IMR-90 (cell line): ENCODE data around the gene SYNE1. TPM values are rescaled to one million over a fixed set of nuclear protein-coding genes. Genes with fewer than 3 reads are reported as not detected.

Source experiments
- ATAC-seq: fragments of 200-7000 bp; cut with Tn5 transposase; 2 replicates; pipeline ENCODE4 v1.9.1; 2020; ENCODE audit warnings: low read depth, mild to moderate bottlenecking, moderate library complexity
- BruUV-seq: library from RNA; stranded (reverse); fragments of 400-500 nt; replicated peaks from 2 replicates; lab custom pipeline; 2021; lab: Mats Ljungman, UMichigan
- CTCF ChIA-PET: fragments of 300-600 bp; formaldehyde crosslinking; extraction: SDS; loops from one replicate; lab custom pipeline; 2021; ENCODE audit warnings: antibody characterized with exemption; lab: Yijun Ruan, JAX
- POLR2A ChIA-PET: fragments of 300-600 bp; sonication (Branson Sonifier 250); formaldehyde crosslinking; loops from one replicate; lab custom pipeline; 2022; ENCODE audit warnings: antibody characterized with exemption; ENCODE audit not compliant: unreplicated experiment; lab: Charles Lee
- DNase-seq: peaks from one replicate; pipeline ENCODE4 v3.0.0; 2013
- H2AFZ ChIP-seq: replicated peaks from 2 replicates; pipeline ENCODE3; 2013; ENCODE audit warnings: low read length, mild to moderate bottlenecking; ENCODE audit not compliant: poor library complexity
- H2AK5ac ChIP-seq: 2 replicates; pipeline ENCODE4 v1.6.1; 2013; ENCODE audit warnings: low read depth, low read length, inconsistent platforms
- H2AK9ac ChIP-seq: replicated peaks from 2 replicates; pipeline ENCODE3; 2013; ENCODE audit warnings: mild to moderate bottlenecking, low read depth, low read length, moderate library complexity; ENCODE audit not compliant: poor library complexity
- H2BK120ac ChIP-seq: 2 replicates; pipeline ENCODE4 v1.6.1; 2013; ENCODE audit warnings: low read depth, low read length, inconsistent platforms
- H2BK15ac ChIP-seq: 3 replicates; pipeline ENCODE4 v1.6.1; 2013; ENCODE audit warnings: low read depth, low read length, inconsistent platforms
- H2BK20ac ChIP-seq: 2 replicates; pipeline ENCODE4 v1.6.1; 2013; ENCODE audit warnings: low read depth, mild to moderate bottlenecking, inconsistent platforms, low read length, moderate library complexity
- H2BK5ac ChIP-seq: 2 replicates; pipeline ENCODE4 v1.6.1; 2013; ENCODE audit warnings: mild to moderate bottlenecking, low read depth, low read length, inconsistent platforms; ENCODE audit not compliant: poor library complexity, severe bottlenecking
- H3K14ac ChIP-seq: replicated peaks from 2 replicates; pipeline ENCODE4 v1.6.1; 2013; ENCODE audit warnings: low read depth, low read length, inconsistent platforms
- H3K18ac ChIP-seq: 2 replicates; pipeline ENCODE4 v1.6.1; 2013; ENCODE audit warnings: low read depth, low read length, control low read depth
- H3K23ac ChIP-seq: 2 replicates; pipeline ENCODE4 v1.6.1; 2013; ENCODE audit warnings: low read depth, low read length, inconsistent platforms
- H3K27ac ChIP-seq: 2 replicates; pipeline ENCODE4 v1.5.1; 2013; ENCODE audit warnings: mild to moderate bottlenecking, control low read depth, low read length; ENCODE audit not compliant: insufficient read depth
- H3K27me3 ChIP-seq: 2 replicates; pipeline ENCODE4 v1.6.1; 2013; ENCODE audit warnings: low read length; ENCODE audit not compliant: control insufficient read depth, insufficient read depth
- H3K36me3 ChIP-seq: 2 replicates; pipeline ENCODE4 v1.6.1; 2013; ENCODE audit warnings: low read length, mixed read lengths; ENCODE audit not compliant: control insufficient read depth, insufficient read depth
- H3K4ac ChIP-seq: 2 replicates; pipeline ENCODE4 v1.6.1; 2013; ENCODE audit warnings: low read depth, low read length, inconsistent platforms
- H3K4me1 ChIP-seq: 2 replicates; pipeline ENCODE4 v1.6.1; 2013; ENCODE audit warnings: low read length, mixed read lengths; ENCODE audit not compliant: control insufficient read depth, insufficient read depth
- H3K4me2 ChIP-seq: 2 replicates; pipeline ENCODE4 v1.6.1; 2013; ENCODE audit warnings: low read depth, mild to moderate bottlenecking, control low read depth, low read length, moderate library complexity
- H3K4me3 ChIP-seq: 2 replicates; pipeline ENCODE4 v1.5.1; 2013; ENCODE audit warnings: low read depth, mild to moderate bottlenecking, control low read depth, low read length, moderate library complexity; ENCODE audit not compliant: insufficient read depth
- H3K56ac ChIP-seq: 2 replicates; pipeline ENCODE4 v1.6.1; 2013; ENCODE audit warnings: low read length, inconsistent platforms; ENCODE audit not compliant: insufficient read depth; ENCODE audit errors: extremely low read depth
- H3K79me1 ChIP-seq, 2 experiments: 2 replicates each; pipeline ENCODE4 v1.6.1; 2013; ENCODE audit warnings: low read length in 2 of 2, inconsistent platforms in 1 of 2, low read depth in 1 of 2
- H3K9ac ChIP-seq: 2 replicates; pipeline ENCODE4 v1.6.1; 2013; ENCODE audit warnings: low read depth, low read length, control low read depth
- H3K9me1 ChIP-seq: 2 replicates; pipeline ENCODE4 v1.6.1; 2013; ENCODE audit warnings: low read length, inconsistent platforms; ENCODE audit not compliant: insufficient read depth
- H3K9me3 ChIP-seq: 2 replicates; pipeline ENCODE4 v1.6.1; 2013; ENCODE audit warnings: low read length; ENCODE audit not compliant: control insufficient read depth, insufficient read depth
- H4K20me1 ChIP-seq: 2 replicates; pipeline ENCODE4 v1.6.1; 2013; ENCODE audit warnings: low read length, inconsistent platforms; ENCODE audit not compliant: insufficient read depth
- H4K5ac ChIP-seq: 2 replicates; pipeline ENCODE4 v1.6.1; 2013; ENCODE audit warnings: mild to moderate bottlenecking, low read depth, low read length, control low read depth
- H4K8ac ChIP-seq, 2 experiments: 2 replicates each; pipeline ENCODE4 v1.6.1; 2013; ENCODE audit warnings: low read depth in 2 of 2, low read length in 2 of 2, control low read depth in 1 of 2, inconsistent platforms in 1 of 2
- H4K91ac ChIP-seq: 2 replicates; pipeline ENCODE4 v1.6.1; 2013; ENCODE audit warnings: low read depth, low read length, inconsistent platforms; ENCODE audit not compliant: insufficient read depth
- BHLHE40 ChIP-seq: fragments of 150-350 bp; IDR thresholded peaks from 2 replicates; pipeline ENCODE4 v1.6.1; 2016; ENCODE audit warnings: mild to moderate bottlenecking, low read depth, low read length
- CEBPB ChIP-seq: IDR thresholded peaks from 2 replicates; pipeline ENCODE4 v1.6.1; 2012; ENCODE audit warnings: low read depth, low read length, improper control_type of control experiment
- MXI1 ChIP-seq: IDR thresholded peaks from 2 replicates; pipeline ENCODE4 v1.6.1; 2012; ENCODE audit warnings: low read depth, mild to moderate bottlenecking, low read length, moderate library complexity, borderline replicate concordance
- POLR2A ChIP-seq: IDR thresholded peaks from 2 replicates; pipeline ENCODE4 v1.6.1; 2012; ENCODE audit warnings: mild to moderate bottlenecking, low read depth, low read length
- RAD21 ChIP-seq: IDR thresholded peaks from 2 replicates; pipeline ENCODE4 v1.6.1; 2012; ENCODE audit warnings: low read length, improper control_type of control experiment
- RCOR1 ChIP-seq: IDR thresholded peaks from 2 replicates; pipeline ENCODE4 v1.6.1; 2012; ENCODE audit warnings: mild to moderate bottlenecking, low read length, improper control_type of control experiment; ENCODE audit not compliant: insufficient replicate concordance
- RFX5 ChIP-seq: IDR thresholded peaks from 2 replicates; pipeline ENCODE4 v1.8.0; 2012; ENCODE audit warnings: low read depth, mild to moderate bottlenecking, low read length, moderate library complexity
- SMC3 ChIP-seq: fragments of 150-350 bp; IDR thresholded peaks from 2 replicates; pipeline ENCODE4 v1.6.1; 2016; ENCODE audit warnings: low read depth, mild to moderate bottlenecking, antibody characterized with exemption, low read length, moderate library complexity
- WGBS, 2 experiments: methylation state at CpG; one replicate each; pipeline versions ENCODE4 v1.1.5 to v1.1.7; 2013; ENCODE audit warnings: missing lambda C conversion rate in 2 of 2; ENCODE audit not compliant: insufficient read length in 1 of 2; ENCODE audit errors: extremely low coverage in 2 of 2; 5-methylcytosine and 5-hydroxymethylcytosine counted together
- dilution Hi-C: fragments of 300-500 bp; cut with HindIII; formaldehyde crosslinking; loops from one replicate; pipeline ENCODE4 v1.14.3; 2018; ENCODE audit warnings: low sequenced_read_pairs; ENCODE audit not compliant: unreplicated experiment
- in situ Hi-C: fragments of 300-500 bp; cut with MboI; formaldehyde crosslinking; loops from 3 replicates; pipeline ENCODE4 v1.14.3; 2019; ENCODE audit warnings: low sequenced_read_pairs, inconsistent platforms, mixed read lengths
- intact Hi-C: fragments of 100-400 bp; cut with micrococcal nuclease; formaldehyde crosslinking; loops from 2 replicates; pipeline ENCODE4 v1.10.0; 2022
- polyA plus RNA-seq, 3 experiments: library from polyadenylated mRNA; depleted of rRNA; stranded (reverse); fragments of >200 nt; gene quantifications; 2 replicates each; pipeline ENCODE4 v1.2.3, GENCODE V29; 2012; ENCODE audit warnings: low replicate concordance in 1 of 3
- total RNA-seq: library from RNA; depleted of rRNA; stranded (reverse); fragments of >200 nt; gene quantifications from 2 replicates; pipeline ENCODE4 v1.2.3, GENCODE V29; 2012
- TF ChIP-seq, protein P1 (sequence below): fragments of 150-350 bp; IDR thresholded peaks from 2 replicates; pipeline ENCODE4 v1.6.1; 2017; ENCODE audit warnings: mild to moderate bottlenecking, antibody characterized with exemption, low read length, low read depth
- TF ChIP-seq, protein P2 (sequence below): fragments of 150-350 bp; IDR thresholded peaks from 2 replicates; pipeline ENCODE4 v1.6.1; 2016; ENCODE audit warnings: low read depth, mild to moderate bottlenecking, low read length, moderate library complexity, borderline replicate concordance

Gene SYNE1
- total and polyA plus RNA-seq, 2 of the 4 experiments (the other 2 are of a cell fraction), result 34.1 to 159 TPM

DNA sequence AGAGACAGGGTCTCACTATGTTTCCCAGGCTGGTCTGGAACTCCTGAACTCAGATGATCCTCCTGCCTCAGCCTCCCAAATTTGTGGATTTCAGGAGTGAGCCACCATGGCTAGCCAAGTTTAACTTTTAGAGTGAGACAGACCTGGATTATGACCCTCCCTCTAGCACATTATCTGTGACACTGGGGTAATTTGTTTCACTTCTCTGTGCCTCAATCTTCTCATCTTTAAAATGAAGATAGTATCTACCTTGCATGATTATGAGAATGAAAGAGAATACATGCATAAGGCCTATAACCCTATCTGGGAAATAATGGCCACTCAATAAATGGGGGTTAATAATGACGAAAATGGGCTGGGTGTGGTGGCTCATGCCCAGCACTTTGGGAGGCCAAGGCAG is 373.6 kb downstream of the SYNE1 start:
- Histone ChIP-seq H2BK20ac (no peak overlapping the region), H3K79me1 (peaks cover 5 to 8% of the 10 kb centered on the region in 2 experiments; a peak in 2 of 4 replicates), H3K9ac (no peak overlapping the region), H3K23ac (no peak overlapping the region), H2AK9ac (no peak overlapping the region), H3K4me2 (no peak overlapping the region), H4K8ac (no peak overlapping the region), H2BK15ac (no peak overlapping the region), H4K20me1 (no peaks in the 10 kb centered on the region), H2BK5ac (no peak overlapping the region), H3K56ac (no peak overlapping the region), H2BK120ac (no peak overlapping the region), H3K27ac (no peak overlapping the region), H3K36me3 (peaks cover 32% of the 10 kb centered on the region), H3K18ac (no peak overlapping the region), H3K27me3 (no peaks in the 10 kb centered on the region), H3K4ac (no peak overlapping the region), H2AK5ac (no peak overlapping the region), H2AFZ (no peak overlapping the region), H3K4me1 (peaks cover 3% of the 10 kb centered on the region), H3K4me3 (no peak overlapping the region), H3K9me1 (peaks cover 9% of the 10 kb centered on the region; the same call in 1 of the 2 replicates), H4K5ac (no peak overlapping the region), H3K9me3 (no peaks in the 10 kb centered on the region), H4K91ac (no peak overlapping the region), H3K14ac (no peak overlapping the region)
- BruUV-seq, result no TSS peak
- no peak for ATAC-seq
- intact Hi-C loops, result loop anchor here (10.0 kb wide), 1 partner anchor 789 kb away; no protein-coding TSS in a partner anchor
- ChIA-PET POLR2A (no interaction called here), CTCF (no interaction called here)
- dilution Hi-C loops, result no loop called here
- no peak for TF ChIP-seq RFX5
- no peak for TF ChIP-seq RAD21
- no peak for TF ChIP-seq MXI1
- TF ChIP-seq SMC3, result no peak
- no peak for TF ChIP-seq CEBPB
- TF ChIP-seq, protein P1, sequence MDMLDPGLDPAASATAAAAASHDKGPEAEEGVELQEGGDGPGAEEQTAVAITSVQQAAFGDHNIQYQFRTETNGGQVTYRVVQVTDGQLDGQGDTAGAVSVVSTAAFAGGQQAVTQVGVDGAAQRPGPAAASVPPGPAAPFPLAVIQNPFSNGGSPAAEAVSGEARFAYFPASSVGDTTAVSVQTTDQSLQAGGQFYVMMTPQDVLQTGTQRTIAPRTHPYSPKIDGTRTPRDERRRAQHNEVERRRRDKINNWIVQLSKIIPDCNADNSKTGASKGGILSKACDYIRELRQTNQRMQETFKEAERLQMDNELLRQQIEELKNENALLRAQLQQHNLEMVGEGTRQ, result no peak
- TF ChIP-seq POLR2A, result no peak
- TF ChIP-seq BHLHE40, result no peak
- no peak for TF ChIP-seq RCOR1
- TF ChIP-seq, protein P2, sequence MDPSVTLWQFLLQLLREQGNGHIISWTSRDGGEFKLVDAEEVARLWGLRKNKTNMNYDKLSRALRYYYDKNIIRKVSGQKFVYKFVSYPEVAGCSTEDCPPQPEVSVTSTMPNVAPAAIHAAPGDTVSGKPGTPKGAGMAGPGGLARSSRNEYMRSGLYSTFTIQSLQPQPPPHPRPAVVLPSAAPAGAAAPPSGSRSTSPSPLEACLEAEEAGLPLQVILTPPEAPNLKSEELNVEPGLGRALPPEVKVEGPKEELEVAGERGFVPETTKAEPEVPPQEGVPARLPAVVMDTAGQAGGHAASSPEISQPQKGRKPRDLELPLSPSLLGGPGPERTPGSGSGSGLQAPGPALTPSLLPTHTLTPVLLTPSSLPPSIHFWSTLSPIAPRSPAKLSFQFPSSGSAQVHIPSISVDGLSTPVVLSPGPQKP, result no peak
- WGBS, 2 experiments, result no CpG with 5 or more reads among the region's 1 CpG
- DNase-seq, result no peak
- in situ Hi-C loops, result loop anchor here (10.0 kb wide), 1 partner anchor 499 kb away; no protein-coding TSS in a partner anchor
